Measurements from ENCODE around the gene KRT84. TPM values are rescaled to one million over a fixed set of nuclear protein-coding genes. Genes with fewer than 3 reads are reported as not detected.

Gene KRT84
- total and polyA plus RNA-seq, 7 donors, result not detected

DNA sequence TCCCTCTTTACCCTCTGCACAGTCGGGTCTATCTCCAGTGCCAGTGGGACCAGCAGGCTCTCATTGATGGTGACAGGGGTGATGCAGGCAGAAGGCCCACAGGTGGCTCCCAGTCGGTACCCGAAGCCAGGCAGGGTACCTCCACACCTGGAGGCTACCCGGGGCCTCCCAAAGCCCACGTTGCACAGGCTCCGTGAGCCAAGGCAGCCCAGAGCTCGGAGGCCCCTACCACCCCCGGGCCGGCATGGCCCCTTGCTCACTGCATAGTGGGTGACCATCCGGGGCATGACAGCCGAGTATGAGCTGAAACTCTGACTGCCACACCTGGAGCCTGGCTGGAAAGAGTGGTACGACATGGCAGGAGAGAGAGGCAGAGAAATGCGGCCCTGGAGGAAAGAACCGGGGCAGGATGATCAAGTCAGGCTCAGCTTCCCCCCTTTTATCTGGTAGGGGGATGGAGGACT is 20.5 kb upstream of the KRT84 start, which contains the start of gene KRT82:
Gene KRT82 (minus strand): TSS at position 414 of the 464 bp plus-strand sequence. CDS start 58 bp downstream, at position 356.
- Histone ChIP-seq H3K36me3 (no peaks in the 10 kb centered on the region), H3K27ac (no peak within 1 kb of the TSS), H3K9me3 (no peaks in the 10 kb centered on the region), H3K4me1 (peaks cover 0 to 3% (median 1%) of the 10 kb centered on the region in 4 donors), H3K27me3 (no peaks in the 10 kb centered on the region), H3K4me3 (no peak within 1 kb of the TSS)
- intact Hi-C loops (cut with DNase I), result no loop called here
- DNase-seq, result no peak
- TF ChIP-seq POLR2AphosphoS5 (IDR thresholded peaks at IDR 0.05), result no peak
- no peak for TF ChIP-seq POLR2A (IDR thresholded peaks at IDR 0.05)
- no peak for TF ChIP-seq EP300 (IDR thresholded peaks at IDR 0.05)
- TF ChIP-seq, protein P1, sequence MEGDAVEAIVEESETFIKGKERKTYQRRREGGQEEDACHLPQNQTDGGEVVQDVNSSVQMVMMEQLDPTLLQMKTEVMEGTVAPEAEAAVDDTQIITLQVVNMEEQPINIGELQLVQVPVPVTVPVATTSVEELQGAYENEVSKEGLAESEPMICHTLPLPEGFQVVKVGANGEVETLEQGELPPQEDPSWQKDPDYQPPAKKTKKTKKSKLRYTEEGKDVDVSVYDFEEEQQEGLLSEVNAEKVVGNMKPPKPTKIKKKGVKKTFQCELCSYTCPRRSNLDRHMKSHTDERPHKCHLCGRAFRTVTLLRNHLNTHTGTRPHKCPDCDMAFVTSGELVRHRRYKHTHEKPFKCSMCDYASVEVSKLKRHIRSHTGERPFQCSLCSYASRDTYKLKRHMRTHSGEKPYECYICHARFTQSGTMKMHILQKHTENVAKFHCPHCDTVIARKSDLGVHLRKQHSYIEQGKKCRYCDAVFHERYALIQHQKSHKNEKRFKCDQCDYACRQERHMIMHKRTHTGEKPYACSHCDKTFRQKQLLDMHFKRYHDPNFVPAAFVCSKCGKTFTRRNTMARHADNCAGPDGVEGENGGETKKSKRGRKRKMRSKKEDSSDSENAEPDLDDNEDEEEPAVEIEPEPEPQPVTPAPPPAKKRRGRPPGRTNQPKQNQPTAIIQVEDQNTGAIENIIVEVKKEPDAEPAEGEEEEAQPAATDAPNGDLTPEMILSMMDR (IDR thresholded peaks at IDR 0.05), result no peak
- 92 to 93% methylated on average over 14 of the region's 14 CpGs for WGBS, 2 donors

GRCh38 chr12:52404951-52405350 is 19.5 kb upstream of the KRT84 start:
- 85 to 87% methylated on average over 3 of the region's 3 CpGs for WGBS, 2 donors
- Histone ChIP-seq H3K36me3 (no peaks in the 10 kb centered on the region), H3K27me3 (no peaks in the 10 kb centered on the region), H3K27ac (no peak overlapping the region), H3K9me3 (no peaks in the 10 kb centered on the region), H3K4me3 (no peak overlapping the region), H3K4me1 (no peaks in the 10 kb centered on the region)
- DNase-seq, result peak; percentile 13
- intact Hi-C loops (cut with DNase I), result no loop called here
- TF ChIP-seq POLR2AphosphoS5 (IDR thresholded peaks at IDR 0.05), result no peak
- no peak for TF ChIP-seq EP300 (IDR thresholded peaks at IDR 0.05)
- TF ChIP-seq, protein P1 (IDR thresholded peaks at IDR 0.05), result no peak
- TF ChIP-seq POLR2A (IDR thresholded peaks at IDR 0.05), result no peak

DNA sequence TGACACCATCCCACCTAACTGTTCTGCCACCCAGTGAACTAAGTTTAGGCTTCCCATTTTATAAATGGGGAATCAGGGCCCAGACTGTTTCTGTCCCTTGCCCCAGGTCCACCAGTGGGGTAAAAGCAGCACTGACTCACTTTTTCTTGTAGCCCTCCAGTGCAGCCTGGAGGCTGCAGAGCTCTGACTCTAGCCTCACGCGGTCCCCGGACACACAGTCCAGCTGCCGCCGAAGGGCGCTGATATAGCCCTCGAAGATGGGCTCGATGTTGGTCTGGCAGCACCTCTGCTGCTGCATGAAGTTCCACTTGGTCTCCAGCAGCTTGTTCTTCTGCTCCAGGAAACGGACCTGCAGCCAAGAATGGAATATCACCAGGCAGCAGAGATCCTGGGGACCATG is 18.1 kb upstream of the KRT84 start:
- H3K9me3 ChIP-seq, result no peaks in the 10 kb centered on the region
- TF ChIP-seq EP300 (IDR thresholded peaks at IDR 0.05) (no peak), POLR2A (IDR thresholded peaks at IDR 0.05) (no peak)
- TF ChIP-seq, protein P1 (IDR thresholded peaks at IDR 0.05), result no peak
- 93% methylated on average over 9 of the region's 9 CpGs for WGBS, 2 donors
- peak; percentile 24 for DNase-seq
- no peak overlapping the region for H3K27ac ChIP-seq
- H3K4me1 ChIP-seq, result no peaks in the 10 kb centered on the region
- intact Hi-C loops (cut with DNase I), result no loop called here
- no peaks in the 10 kb centered on the region for H3K27me3 ChIP-seq
- no peaks in the 10 kb centered on the region for H3K36me3 ChIP-seq
- no peak overlapping the region for H3K4me3 ChIP-seq

DNA sequence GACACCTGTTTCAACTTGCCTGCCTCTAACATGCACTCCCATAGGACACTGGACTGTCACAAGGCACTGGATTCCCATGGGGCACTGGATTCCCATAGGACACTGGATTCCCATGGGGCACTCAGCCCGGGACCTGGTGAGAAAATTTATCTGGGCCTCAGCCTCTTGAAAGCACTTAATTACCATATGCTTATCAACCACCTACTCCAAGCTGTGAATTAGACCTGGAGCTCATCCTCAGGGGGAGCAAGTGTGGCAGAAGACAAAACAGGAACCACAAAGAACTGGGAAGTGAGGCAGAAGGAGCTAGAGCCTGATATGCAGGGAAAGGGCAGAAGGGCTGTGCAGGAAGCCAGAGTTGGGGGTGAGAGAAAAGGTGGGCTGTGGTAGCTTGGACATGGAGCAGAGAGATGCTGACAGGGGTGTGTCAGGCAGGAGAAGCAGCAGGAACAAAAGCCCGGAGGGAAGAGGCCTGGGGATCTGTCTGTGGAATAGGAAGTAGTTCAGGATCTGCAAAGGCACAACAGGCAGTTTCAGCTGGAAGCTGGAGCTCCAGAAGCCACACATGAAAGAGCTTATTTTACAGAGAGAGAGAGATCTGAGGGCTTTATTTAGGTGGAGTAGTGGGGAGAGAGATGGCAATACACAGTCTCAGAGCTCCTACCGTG is 17.6 kb upstream of the KRT84 start:
- H3K4me1 ChIP-seq, result no peaks in the 10 kb centered on the region
- 60 to 66% methylated on average over 3 of the region's 3 CpGs for WGBS, 2 donors
- H3K4me3 ChIP-seq, result no peak overlapping the region
- TF ChIP-seq, protein P1 (IDR thresholded peaks at IDR 0.05), result no peak
- no peak for TF ChIP-seq POLR2AphosphoS5 (IDR thresholded peaks at IDR 0.05)
- TF ChIP-seq POLR2A (IDR thresholded peaks at IDR 0.05), result no peak
- TF ChIP-seq EP300 (IDR thresholded peaks at IDR 0.05), result no peak
- H3K36me3 ChIP-seq, result no peaks in the 10 kb centered on the region
- H3K27me3 ChIP-seq, result no peaks in the 10 kb centered on the region
- no peaks in the 10 kb centered on the region for H3K9me3 ChIP-seq
- peak; percentile 34 for DNase-seq
- intact Hi-C loops (cut with DNase I), result no loop called here
- no peak overlapping the region for H3K27ac ChIP-seq

Measured in sigmoid colon (tissue), 7 donors.